Activated CD4-positive, alpha-beta T cell treated with anti-CD3 and anti-CD28 coated beads for 24 hours (primary cell): ENCODE results near the gene ARRDC1.
A peak's percentile ranks its signal among the peaks of the same experiment; 100 is the strongest.
"Not testable (repeated sequence)": the region's sequence is repeated elsewhere in the genome, so short reads cannot be mapped to it uniquely, and the experiment has no call there.

Source experiments
- DNase-seq, 2 donors: peaks; one replicate each; pipeline ENCODE4 v3.0.0-alpha.2; 2020; ENCODE audit warnings: low read depth in 2 of 2

ARRDC1 gene

GRCh38 chr9:137605121-137606004 is at the start of gene ARRDC1:
ARRDC1 (plus strand) TSS chr9:137605686; CDS start chr9:137605718, 32 bp downstream.
- DNase-seq = peak; percentile 86 to 90

DNA sequence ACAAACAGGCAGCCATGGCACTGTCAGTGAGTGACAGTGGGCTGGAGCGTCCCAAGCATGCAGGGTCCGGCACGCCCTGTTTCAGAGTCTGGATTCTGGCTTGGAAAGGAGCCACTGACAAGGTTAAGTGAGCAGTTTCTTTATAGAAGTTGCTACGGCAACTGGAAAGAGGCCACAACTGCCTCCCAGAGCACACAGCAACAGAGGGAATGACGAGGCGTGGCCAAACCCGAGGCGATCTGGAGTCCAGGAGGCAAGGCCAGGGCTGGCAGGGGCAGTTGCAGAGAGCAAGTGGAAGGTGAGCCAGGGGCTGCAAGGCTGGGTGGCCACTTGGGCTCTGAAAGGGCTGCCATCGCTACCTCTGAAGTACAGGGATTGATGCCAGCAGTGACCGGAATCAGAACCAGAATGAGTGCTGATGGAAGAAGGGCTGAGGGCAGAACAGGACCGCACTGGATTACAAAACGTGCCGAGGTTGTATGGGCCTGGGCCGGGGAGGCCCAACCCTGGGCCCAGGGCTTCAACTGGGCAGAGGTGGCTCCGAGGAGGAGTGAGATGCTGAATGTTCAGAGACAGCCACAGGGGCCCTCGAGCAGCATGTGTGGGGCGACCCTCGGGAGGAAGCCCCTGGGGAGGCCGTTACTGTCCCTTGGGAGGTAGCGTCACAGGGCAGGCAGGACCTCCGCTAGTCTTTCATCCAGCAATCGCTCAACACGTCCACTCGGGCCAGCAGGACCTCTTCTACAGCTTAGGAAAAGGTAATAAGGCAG is 49.2 kb upstream of the ARRDC1 start:
- no peak for DNase-seq

DNA sequence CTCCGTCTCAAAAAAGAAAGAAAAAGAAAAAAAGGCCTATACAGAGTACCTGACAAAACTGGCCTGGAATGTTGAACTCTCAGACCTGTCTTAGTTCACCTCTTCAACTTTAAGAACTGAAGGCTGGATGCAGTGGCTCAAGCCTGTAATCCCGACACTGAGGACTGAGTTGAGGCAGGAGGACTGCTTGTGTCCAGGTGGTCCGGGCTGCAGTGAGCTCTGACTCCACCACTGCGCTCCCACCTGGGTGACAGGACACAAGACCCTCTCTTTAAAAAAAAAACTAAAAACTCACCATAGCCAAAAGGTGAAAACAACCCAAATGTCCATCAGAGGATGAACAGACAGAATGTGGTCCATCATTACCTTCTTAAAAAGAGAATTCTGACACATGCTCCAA is 47.4 kb upstream of the ARRDC1 start:
- no peak for DNase-seq

DNA sequence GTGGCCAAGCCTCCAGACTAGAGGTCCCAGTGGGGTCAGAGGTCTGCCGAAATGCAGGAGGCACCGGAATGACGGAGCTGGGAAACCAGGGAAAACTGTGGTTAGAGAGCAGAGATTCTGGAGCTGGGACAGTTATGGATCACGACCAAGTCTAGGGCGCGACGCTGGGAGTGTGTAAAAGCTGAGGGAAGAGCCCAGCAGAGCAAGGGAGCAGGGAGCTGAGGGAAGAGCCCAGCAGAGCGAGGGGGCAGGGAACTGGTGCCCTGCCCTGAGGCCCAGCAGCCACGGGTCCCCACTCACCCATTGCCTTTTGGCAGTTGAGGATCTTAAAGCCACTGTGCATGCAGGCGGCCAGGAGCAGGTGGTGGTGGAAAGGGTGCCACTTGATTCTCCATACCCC is 41.4 kb upstream of the ARRDC1 start:
- DNase-seq = no peak

- no peak for DNase-seq
Observed at GRCh38 chr9:137564817-137565411, 40.6 kb upstream of the ARRDC1 start.

- not testable (repeated sequence) for DNase-seq
Observed at GRCh38 chr9:137568445-137568844, 37.0 kb upstream of the ARRDC1 start.

GRCh38 chr9:137569609-137570203 is 35.8 kb upstream of the ARRDC1 start:
- DNase-seq = no peak

GRCh38 chr9:137570566-137570965 is 34.9 kb upstream of the ARRDC1 start:
- DNase-seq = no peak

DNA sequence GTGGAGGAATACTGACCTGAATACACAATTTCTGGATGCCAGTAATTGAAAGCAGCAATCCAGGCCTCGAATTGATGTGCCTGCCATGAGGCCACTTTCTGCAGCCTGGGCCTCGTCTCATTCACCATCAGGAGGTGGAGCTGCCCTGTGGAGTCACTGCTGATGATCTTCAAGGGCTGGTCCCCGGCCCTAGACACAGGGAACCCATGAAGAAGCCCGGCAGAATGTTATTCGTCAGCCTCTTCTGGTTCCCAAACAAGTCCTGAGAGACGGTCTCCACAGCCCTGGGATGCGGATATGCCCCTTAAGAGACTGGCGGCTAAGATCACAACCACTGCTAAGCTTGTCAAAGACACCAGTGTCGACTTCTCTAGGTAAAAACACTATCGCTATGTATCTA is 31.3 kb upstream of the ARRDC1 start:
- DNase-seq = no peak

GRCh38 chr9:137575364-137575715 is 30.1 kb upstream of the ARRDC1 start:
- DNase-seq = no peak

- no peak for DNase-seq
Observed at GRCh38 chr9:137575716-137576411, 29.6 kb upstream of the ARRDC1 start.

GRCh38 chr9:137578518-137579258 is 26.8 kb upstream of the ARRDC1 start, which contains the start of gene DPH7:
DPH7 (minus strand) TSS chr9:137578925; CDS start chr9:137578777, 148 bp downstream.
- peak; percentile 94 to 95 for DNase-seq

DNA sequence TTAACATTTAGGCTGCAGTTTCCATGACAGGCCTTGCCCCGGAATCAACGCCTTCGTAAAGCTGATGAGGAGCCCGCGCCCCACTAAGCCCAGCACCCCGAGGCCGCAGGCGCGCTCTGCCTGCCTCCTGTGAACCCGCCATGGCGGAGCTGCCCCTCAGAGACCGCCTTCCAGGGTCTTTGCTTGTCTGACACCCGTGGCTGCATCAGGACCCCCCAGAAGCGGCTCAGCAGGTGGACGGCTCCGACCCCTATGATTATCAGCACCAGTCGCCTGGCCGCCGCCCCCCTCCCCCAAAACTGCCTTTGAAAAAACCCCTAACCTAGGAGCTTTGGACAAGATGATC is 26.3 kb upstream of the ARRDC1 start:
- DNase-seq = no peak

- DNase-seq = no peak
Observed at GRCh38 chr9:137580209-137580953, 25.1 kb upstream of the ARRDC1 start.

DNA sequence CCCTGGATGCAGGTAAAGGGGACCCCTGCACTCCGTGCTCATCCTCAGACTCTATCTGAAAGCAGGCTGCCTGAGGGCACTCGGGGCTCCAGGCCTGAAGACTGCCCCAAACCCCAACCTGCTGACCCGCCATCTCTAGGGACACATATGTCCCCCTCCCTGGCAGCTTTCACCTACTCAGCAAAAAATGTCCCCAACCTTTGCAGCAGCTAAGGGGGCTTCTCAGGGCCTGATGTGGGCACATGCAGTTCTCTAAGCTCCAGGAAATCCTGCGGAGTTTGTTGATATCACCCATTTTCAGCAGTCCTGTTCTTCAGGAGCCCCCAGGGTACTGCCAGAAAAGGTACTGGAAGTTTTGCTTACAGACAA is 24.5 kb upstream of the ARRDC1 start:
- no peak for DNase-seq

DNA sequence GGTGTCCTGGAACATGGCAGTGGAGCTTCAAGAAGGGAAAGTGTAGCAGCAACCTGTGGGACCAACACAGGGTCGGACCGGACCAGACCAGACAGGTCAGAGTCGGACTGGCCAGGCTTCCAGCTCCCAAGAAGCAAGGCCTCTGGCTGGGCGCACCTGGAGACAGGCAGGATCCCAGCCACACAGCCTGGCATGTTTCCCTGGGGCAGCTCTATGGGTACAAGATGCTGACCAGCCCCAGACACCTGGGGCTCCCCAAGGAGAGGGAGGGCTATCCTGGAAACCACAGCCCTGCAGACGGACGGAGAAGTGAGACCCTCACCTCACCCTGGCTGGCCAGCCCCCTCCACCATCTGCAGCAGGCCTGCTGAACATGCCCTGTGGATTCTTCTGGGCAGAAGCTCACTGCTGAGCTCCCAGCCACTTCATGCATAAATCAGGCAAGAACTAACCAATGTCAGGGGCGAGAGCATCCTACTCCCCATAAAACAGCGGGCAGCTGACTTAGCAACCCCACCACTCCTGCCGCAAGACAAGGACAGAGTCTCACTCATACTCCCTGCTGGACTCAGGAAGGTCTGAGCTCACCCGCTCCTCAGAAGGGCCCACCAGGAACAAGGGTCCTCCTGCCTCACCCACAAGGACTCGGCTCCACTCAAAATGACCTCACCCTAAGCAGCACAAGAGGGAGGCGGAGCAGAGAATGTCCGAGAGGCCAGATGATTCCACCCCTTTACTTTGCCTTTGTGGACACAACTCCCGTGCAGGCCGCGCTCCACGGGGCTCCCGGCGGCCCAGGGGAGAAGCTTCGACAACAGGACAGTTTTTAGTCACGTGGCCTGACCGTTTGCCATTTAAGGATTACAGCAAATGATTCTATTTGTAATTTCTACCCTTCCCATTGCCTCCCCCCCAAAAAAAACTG is 23.9 kb upstream of the ARRDC1 start:
- no peak for DNase-seq

- DNase-seq = no peak
Observed at GRCh38 chr9:137582286-137582860, 23.1 kb upstream of the ARRDC1 start.

- no peak for DNase-seq
Observed at GRCh38 chr9:137583347-137583746, 22.1 kb upstream of the ARRDC1 start.

GRCh38 chr9:137583957-137584356 is 21.5 kb upstream of the ARRDC1 start:
- DNase-seq = no peak
